NCI-H748 (cell line): ENCODE data around the gene HIF1A.
A peak's percentile ranks its signal among the peaks of the same experiment; 100 is the strongest.
"Not testable (repeated sequence)": the region's sequence is repeated elsewhere in the genome, so short reads cannot be mapped to it uniquely, and the experiment has no call there.

Experiments
- DNase-seq: peaks from one replicate; lab custom pipeline; 2025; ENCODE audit not compliant: unreplicated experiment; lab: John Stamatoyannopoulos, UW

Gene HIF1A

GRCh38 chr14:61744238-61744637 lies 48.9 kb downstream of the HIF1A start:
- DNase-seq: no peak

- DNase-seq: not testable (repeated sequence)
Observed at GRCh38 chr14:61746346-61746745, 51.0 kb downstream of the HIF1A start.

GRCh38 chr14:61746881-61747280 lies 51.6 kb downstream of the HIF1A start:
- DNase-seq: no peak

- no peak for DNase-seq
Observed at GRCh38 chr14:61747342-61747741, 52.0 kb downstream of the HIF1A start.

GRCh38 chr14:61749264-61749663 lies 54.0 kb downstream of the HIF1A start:
- DNase-seq: no peak

GRCh38 chr14:61749867-61750266 lies 54.6 kb downstream of the HIF1A start:
- peak; percentile 93 for DNase-seq

- peak; percentile 94 for DNase-seq
Observed at GRCh38 chr14:61750708-61751474, 55.6 kb downstream of the HIF1A start.

- DNase-seq: no peak
Observed at GRCh38 chr14:61751475-61751989, 56.2 kb downstream of the HIF1A start.

- no peak for DNase-seq
Observed at GRCh38 chr14:61752626-61753025, 57.3 kb downstream of the HIF1A start.

GRCh38 chr14:61753631-61754030 lies 58.3 kb downstream of the HIF1A start:
- DNase-seq: no peak

GRCh38 chr14:61754627-61755381 lies 59.5 kb downstream of the HIF1A start:
- no peak for DNase-seq

- not testable (repeated sequence) for DNase-seq
Observed at GRCh38 chr14:61755382-61755742, 60.0 kb downstream of the HIF1A start.

GRCh38 chr14:61756135-61756534 lies 60.8 kb downstream of the HIF1A start:
- DNase-seq: no peak

- no peak for DNase-seq
Observed at GRCh38 chr14:61759878-61760277, 64.6 kb downstream of the HIF1A start.

- no peak for DNase-seq
Observed at GRCh38 chr14:61761557-61761956, 66.2 kb downstream of the HIF1A start.

GRCh38 chr14:61761959-61762786 lies 66.9 kb downstream of the HIF1A start, which contains the start of gene SNAPC1:
TSS of gene SNAPC1 (plus strand) at chr14:61762420. CDS start at chr14:61762461, 41 bp downstream.
- DNase-seq: peak; percentile 99

- no peak for DNase-seq
Observed at GRCh38 chr14:61764342-61765122, 69.2 kb downstream of the HIF1A start.

GRCh38 chr14:61765225-61765943 lies 70.1 kb downstream of the HIF1A start:
- DNase-seq: no peak

- DNase-seq: no peak
Observed at GRCh38 chr14:61766151-61766550, 70.8 kb downstream of the HIF1A start.

GRCh38 chr14:61768240-61768639 lies 72.9 kb downstream of the HIF1A start:
- no peak for DNase-seq
